ENCODE results near the gene IHH.

Gene IHH

GRCh38 chr2:219037783-219038499 lies 22.8 kb downstream of the IHH start:
- DNase-seq: no peak

GRCh38 chr2:219035942-219036341 lies 24.8 kb downstream of the IHH start:
- no peak for DNase-seq

- DNase-seq: no peak
Measured at GRCh38 chr2:219034823-219035222, 25.9 kb downstream of the IHH start.

DNA sequence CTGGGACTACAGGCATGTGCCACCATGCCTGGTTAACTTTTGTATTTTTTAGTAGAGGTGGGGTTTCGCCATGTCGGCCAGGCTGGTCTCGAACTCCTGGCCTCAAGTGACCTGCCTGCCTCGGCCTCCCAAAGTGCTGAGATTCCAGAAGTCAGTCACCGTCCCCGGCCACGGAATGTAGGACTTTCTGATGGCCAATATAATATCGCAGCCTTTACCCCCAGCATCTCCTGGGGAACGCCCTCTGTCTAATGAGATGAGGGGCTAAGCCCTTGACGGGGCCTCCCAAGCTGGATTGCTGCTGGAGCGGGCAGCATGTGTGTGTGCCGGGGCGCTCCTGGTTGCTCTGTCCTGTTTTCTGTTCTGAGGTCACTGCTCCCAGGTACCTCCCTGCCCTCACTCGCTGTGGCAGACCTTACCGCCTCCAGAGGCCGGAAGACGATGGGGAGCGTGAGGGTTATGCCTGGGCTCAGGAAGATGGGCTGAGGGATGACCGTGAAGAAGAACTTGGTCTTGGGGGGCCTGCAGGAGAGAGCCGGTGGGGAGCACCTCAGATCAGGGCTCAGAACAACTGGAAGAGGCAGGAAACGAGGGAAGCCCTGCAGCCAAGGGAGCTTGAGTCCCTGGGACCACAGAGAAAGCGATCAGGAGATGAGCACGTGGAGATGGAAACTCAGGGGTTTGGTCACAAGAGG lies 28.5 kb downstream of the IHH start:
- no peak for DNase-seq

DNA sequence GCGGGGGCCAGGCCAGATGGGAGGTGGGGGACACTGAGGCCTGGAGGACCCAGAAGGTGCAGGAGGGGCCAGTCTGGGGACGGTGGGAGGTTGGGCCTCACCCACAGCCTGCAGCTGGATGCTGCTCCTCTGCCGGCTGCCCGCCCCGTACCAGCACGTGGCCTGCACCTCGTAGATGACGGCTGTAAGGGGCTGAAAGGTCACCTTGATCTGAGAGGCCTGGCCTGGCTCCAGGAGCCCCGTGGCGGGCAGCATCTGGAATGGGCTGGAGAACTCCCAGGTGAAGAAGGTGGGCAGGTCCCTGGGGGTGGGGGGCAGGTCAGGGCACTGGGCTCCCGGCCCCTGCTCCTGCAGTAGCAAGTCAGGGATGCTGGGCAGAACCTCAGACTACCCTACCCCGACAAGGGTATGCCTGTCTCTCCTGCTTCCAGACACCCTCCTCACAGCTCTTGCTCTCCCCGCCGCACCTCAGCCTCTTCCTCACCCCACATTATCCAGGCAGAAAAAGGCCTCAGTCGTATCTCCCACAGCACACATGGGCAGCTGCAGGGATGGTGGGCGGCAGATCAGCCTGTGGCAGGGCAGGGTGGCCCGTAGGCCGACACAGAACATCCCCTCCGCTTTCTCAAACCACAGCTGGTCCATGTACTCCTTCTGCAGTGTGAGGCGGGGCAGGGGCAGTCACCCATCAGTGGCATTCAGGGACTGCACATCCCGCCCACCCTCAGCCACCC lies 29.5 kb downstream of the IHH start:
- DNase-seq: no peak

DNA sequence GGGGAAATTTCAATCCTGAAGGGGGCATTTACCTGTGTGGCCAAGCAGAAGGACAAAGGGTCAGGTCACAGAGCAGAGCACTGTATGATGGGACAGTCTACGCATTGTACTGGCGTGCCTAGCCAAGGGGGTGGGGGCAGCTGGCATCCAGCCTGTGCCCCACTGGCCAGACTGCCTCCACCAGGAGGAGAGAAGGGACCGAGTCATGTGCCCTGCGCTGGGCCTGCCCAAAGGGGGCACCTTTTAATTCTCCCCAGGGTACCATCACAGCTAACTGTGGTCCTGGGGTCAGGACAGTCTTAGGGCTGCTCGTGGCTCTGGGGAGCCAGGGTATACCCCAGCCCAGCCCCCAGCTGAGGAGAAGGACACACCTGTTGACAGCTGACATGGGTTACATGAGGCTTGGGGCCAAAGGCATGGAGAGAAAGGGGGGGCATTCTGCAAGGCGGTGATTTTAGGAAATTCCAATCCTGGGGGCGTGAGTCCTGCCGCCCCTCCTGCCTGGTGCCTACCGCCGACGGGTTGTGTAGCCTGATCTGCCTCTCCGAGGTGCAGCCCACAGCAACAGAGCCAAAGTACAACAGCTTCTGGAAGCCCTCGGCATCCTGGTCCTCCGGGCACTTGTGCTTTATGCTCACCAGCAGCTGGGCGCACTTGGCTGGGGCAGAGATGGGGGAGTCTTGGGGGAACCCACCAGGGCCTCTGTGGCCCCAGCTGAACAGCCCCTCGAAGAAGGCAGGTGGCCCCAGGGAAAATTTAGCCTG lies 30.4 kb downstream of the IHH start:
- no peak for DNase-seq

- DNase-seq: peak; percentile 47 to 88
Measured at GRCh38 chr2:219029829-219030165, 30.9 kb downstream of the IHH start.

DNA sequence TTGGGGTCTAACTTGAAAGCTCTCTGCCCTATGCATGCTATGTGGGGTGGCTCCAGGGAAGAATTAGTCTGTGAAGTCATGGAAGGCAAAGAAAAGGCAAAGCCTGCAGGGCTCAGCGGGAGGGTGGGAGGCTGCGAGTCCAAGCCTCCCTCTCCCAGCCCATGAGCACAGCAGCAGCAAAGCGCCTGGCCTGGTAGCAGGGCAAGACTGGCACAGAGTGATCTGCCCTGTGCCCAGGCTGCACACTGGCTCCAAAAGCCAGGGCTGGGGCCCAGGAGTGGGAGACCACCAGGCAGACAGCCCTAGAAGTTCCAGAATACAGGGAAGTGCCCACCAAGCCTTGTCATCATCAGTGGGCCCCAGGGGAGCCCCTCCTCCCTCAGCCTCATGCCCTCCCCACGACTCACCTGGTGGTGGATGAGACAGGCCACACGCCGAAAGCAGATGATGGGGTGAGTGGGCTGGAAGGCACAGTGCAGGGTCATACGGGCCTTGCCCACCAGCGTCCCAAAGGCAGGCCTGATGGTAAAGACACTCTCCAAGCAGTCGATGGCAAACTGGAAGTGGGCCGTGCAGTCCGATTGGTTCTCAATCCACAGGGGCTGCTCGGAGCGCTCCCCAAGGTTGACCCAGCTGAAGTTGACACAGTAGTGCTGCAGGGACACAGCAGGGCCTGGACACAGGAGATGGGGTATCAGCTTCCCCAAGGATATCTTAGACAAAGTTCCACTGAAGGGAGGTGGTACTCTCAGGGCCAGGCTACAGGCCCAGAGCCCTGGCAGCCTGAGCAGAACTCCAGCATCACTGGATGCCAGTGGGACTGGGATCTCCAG lies 31.5 kb downstream of the IHH start:
- DNase-seq: no peak

DNA sequence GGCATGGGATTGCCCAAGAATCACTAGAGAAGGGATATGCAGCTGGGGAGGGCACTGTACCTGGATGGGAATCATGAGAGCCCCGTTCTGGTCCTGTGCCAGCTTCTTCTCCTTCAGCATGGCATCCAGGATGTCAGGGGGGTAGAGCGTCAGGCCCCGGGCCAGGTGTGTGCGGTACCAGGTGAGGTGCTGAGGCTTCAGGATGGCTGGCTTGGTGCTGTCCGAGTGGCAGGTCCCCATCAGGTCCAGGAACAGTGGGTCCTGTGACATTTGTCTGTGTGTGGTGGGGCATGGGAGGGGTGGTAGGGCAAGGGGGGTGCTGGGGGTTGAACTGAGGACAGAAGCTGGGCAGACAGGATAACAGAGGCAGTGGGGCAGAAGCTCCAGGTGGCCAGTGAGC lies 32.6 kb downstream of the IHH start:
- DNase-seq: no peak

- DNase-seq: no peak
Measured at GRCh38 chr2:219027511-219028055, 33.1 kb downstream of the IHH start.

- no peak for DNase-seq
Measured at GRCh38 chr2:219026946-219027345, 33.8 kb downstream of the IHH start.

DNA sequence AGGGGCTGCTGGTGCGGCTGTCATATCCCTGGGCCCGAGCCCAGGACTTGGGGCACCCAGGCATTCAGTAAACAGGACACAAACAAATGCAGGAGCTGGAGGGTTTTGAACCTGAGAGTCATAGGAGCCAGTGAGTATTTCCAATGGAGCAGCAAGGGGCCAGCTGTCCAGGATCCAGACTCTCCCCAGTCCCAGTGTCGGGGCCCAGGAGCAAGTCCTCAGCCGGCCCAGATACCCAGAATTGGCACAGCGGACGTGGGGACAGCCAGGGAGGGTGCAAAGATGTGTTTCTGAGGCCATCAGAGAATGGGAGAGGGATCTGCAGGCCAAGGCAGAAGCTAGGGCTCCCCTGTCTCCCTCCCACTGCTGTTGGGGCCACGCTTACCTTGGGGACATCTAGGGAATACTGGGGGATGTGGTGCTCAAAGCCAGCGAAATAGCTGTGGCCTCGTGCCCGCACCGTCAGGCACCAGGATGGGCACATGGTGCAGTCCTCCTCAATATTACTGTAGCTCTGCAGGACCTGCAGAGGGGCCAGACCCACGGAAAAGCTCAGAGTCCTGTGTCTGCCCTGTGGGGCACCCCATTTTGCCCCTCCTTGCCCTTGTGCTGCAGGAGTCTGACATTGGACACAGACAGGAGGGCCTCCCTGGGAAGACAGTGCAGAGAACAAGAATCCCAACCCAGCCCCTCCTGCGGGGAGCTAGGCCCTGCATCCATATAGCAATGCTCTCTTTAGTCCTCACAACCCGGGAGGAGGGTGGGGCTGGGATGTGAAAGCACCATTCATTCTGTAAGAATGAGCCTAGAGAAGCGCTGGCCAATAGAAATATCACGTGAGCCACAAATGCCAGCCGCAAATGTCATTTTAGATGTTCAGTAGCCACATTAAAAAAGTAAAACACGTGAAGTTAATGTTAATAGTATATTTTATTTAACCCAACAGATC lies 34.8 kb downstream of the IHH start:
- no peak for DNase-seq

DNA sequence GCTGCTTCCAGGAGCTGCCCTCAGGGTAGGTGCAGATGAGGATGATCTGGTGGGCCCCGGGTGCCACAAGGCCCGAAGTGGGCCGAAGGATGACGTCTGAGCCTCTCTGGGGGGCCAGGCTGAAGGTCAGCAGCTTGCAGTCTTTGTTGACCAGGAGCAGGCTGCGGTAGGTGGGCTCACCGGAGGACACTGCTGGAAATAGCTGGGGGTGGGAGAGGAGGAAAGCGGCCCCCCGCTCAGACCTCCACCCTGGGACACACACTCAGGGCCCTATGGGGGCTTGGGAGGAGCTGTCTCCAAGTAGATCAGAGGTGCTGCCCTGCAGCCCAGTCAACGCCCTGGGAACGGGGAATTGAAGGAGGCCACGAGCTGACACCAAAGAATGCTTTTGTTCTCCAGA lies 36.7 kb downstream of the IHH start:
- no peak for DNase-seq

GRCh38 chr2:219023045-219023605 lies 37.6 kb downstream of the IHH start:
- DNase-seq: no peak

GRCh38 chr2:219022616-219023015 lies 38.1 kb downstream of the IHH start:
- no peak for DNase-seq

DNA sequence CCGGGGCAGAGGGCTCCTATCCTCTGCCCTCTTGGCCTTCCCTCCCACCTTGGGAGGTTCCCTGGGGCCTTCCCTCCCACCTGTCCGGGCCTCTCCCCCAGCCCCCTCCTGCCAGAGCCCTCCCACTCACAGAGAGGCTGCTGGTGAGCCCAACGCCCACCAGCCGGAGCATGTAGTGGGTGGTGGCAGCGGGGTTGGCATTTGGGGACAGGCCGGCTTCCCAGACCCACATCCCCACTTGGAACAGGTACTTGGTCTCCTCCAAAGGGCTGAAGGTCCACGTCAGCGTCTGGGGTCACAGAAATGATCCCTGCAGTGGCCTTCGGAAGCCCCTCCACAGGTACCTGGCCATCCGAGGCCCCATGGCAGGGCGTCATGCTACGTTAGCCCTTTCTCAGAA lies 38.7 kb downstream of the IHH start:
- no peak for DNase-seq

DNA sequence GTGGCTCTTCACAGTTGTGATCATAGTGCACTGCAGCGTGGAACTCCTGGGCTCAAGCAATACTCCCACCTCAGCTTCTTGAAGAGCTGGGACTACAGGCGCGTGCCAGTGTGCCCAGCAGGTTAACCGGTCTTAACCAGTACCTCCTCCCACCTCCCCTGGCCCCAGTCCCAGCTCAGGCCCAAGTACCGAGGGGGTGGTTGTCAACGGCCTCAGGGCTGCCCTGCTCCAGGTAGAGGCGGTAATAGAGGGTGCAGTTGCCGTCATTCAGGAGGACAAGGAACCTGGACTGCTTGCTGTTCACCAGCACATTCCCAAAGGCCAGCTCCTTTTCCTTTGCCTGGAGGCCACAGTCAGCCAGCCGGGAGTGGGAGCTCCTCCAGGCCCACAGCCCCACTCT lies 39.1 kb downstream of the IHH start:
- DNase-seq: no peak

GRCh38 chr2:219020604-219021365 lies 39.9 kb downstream of the IHH start:
- DNase-seq: no peak

GRCh38 chr2:219019436-219019835 lies 41.3 kb downstream of the IHH start:
- DNase-seq: no peak

DNA sequence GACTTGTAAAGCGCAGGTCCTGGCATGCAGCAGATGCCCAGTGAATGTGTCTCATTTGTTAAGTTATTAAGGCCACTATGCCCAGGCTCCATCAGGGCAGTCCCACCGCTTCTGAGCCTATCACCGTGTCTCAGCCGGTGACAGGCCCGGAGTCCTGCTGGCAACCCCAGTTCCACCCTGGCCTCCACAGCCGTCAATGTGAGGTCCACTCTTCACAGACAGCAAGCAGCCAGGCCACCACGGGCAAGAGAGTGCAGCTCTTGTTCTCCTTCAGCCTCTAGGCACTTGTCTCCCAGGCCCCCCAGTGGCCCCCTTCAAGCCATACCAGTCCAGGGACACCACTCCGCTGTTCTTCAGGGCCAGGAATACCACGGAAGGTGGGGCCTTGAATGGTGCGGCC lies 42.0 kb downstream of the IHH start:
- no peak for DNase-seq

All from inflammatory macrophage treated with lipopolysaccharide for 1 hour (primary cell).